MM.1S (cell line): ENCODE data around the gene MRPS10.

ENCODE experiments used
- DNase-seq: peaks from one replicate; pipeline ENCODE4 v3.0.0-alpha.2; 2015
- H2AFZ ChIP-seq: fragments of 300-600 bp; sonication (generic); 2 replicates; pipeline ENCODE4 v1.6.0; 2016; ENCODE audit warnings: antibody characterized with exemption, low read length
- H3F3A ChIP-seq: fragments of 300-600 bp; sonication (generic); 2 replicates; pipeline ENCODE4 v1.6.1; 2016; ENCODE audit warnings: mild to moderate bottlenecking, antibody characterized with exemption, low read length, moderate library complexity, mixed read lengths; ENCODE audit not compliant: insufficient read depth
- H3K27ac ChIP-seq: fragments of 300-600 bp; sonication (generic); 2 replicates; pipeline ENCODE4 v1.5.1; 2016; ENCODE audit warnings: mild to moderate bottlenecking, low read length
- H3K27me3 ChIP-seq: fragments of 300-600 bp; sonication (generic); replicated peaks from 2 replicates; pipeline ENCODE4 v1.6.0; 2016; ENCODE audit warnings: low read length; ENCODE audit not compliant: insufficient read depth
- H3K36me3 ChIP-seq: fragments of 300-600 bp; sonication (generic); replicated peaks from 2 replicates; pipeline ENCODE4 v1.6.1; 2016; ENCODE audit warnings: mild to moderate bottlenecking, low read length, mixed read lengths; ENCODE audit not compliant: insufficient read depth
- H3K4me1 ChIP-seq: fragments of 300-600 bp; sonication (generic); 2 replicates; pipeline ENCODE4 v1.6.1; 2016; ENCODE audit warnings: low read length, mixed read lengths
- H3K4me2 ChIP-seq: fragments of 300-600 bp; sonication (generic); 2 replicates; pipeline ENCODE4 v1.6.0; 2016; ENCODE audit warnings: low read depth, low read length
- H3K4me3 ChIP-seq: fragments of 300-600 bp; sonication (generic); 2 replicates; pipeline ENCODE4 v1.5.1; 2016; ENCODE audit warnings: low read length, mixed read lengths
- H3K79me2 ChIP-seq: fragments of 300-600 bp; sonication (generic); 2 replicates; pipeline ENCODE4 v1.6.1; 2016; ENCODE audit warnings: mixed run types, low read length, mixed read lengths
- H3K9ac ChIP-seq: fragments of 300-600 bp; sonication (generic); 2 replicates; pipeline ENCODE4 v1.6.1; 2016; ENCODE audit warnings: low read length, mixed read lengths
- H3K9me2 ChIP-seq: fragments of 300-600 bp; sonication (generic); replicated peaks from 2 replicates; pipeline ENCODE4 v1.6.1; 2016; ENCODE audit warnings: mild to moderate bottlenecking, low read length, mixed read lengths; ENCODE audit not compliant: insufficient read depth
- H3K9me3 ChIP-seq: fragments of 300-600 bp; sonication (generic); replicated peaks from 2 replicates; pipeline ENCODE4 v1.6.1; 2016; ENCODE audit warnings: mild to moderate bottlenecking, low read length, mixed read lengths; ENCODE audit not compliant: insufficient read depth
- H4K20me1 ChIP-seq: fragments of 300-600 bp; sonication (generic); 2 replicates; pipeline ENCODE4 v1.6.1; 2016; ENCODE audit warnings: mild to moderate bottlenecking, low read length, moderate library complexity, mixed read lengths; ENCODE audit not compliant: insufficient read depth
- EZH2 ChIP-seq: fragments of 300-600 bp; sonication (generic); optimal IDR thresholded peaks from 2 replicates; pipeline ENCODE3; 2017; ENCODE audit warnings: low read depth, mild to moderate bottlenecking, antibody characterized with exemption, low read length, mixed read lengths
- EZH2phosphoT487 ChIP-seq: fragments of 300-600 bp; sonication (generic); IDR thresholded peaks from 2 replicates; pipeline ENCODE4 v1.6.1; 2018; ENCODE audit warnings: antibody characterized with exemption, low read length
- TF ChIP-seq, protein P1 (sequence below): fragments of 300-600 bp; sonication (generic); IDR thresholded peaks from 2 replicates; pipeline ENCODE4 v1.5.1; 2016; ENCODE audit warnings: antibody characterized with exemption, low read length, mixed read lengths

MRPS10 gene

DNA sequence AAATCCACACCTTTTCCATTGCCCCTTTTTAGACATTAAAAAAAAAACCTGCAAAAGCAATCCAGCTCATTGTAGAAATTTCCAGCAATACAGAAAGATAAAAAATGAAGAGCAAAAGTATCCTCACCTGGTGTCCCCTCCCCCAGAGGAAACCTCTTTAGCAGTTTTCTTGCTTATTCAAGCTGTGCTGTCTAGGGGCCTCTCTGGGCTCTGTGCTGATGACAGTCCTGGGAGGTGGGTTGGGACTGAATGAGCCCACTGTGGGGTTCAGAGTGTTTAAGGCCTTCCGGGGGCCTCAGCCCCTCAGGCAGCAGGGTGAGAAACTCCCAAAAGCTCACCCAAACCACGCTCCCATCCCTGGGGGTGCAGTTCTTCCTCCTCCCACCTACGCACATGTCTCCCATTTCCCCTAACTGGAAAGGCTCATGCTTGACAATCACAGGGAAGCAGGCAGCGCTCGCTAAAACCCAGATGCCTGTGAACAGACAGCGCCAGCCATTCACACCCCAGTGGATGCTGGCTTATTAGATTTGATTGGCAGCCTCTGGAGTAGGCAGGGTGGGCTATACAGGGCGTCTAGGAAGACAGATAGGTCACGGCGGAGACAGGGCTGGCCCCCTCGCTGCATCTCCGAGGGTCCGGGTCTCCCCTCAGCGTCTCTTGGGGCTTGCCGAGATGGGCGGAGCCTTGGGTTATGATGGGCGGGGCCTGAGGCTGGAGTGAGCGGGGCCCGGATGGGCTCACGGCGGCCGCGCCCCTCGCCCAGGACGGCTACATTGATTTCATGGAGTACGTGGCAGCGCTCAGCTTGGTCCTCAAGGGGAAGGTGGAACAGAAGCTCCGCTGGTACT, 39.9 kb downstream of the MRPS10 start:
- Histone ChIP-seq H3F3A (no peaks in the 10 kb centered on the region), H3K27ac (no peak overlapping the region), H4K20me1 (no peaks in the 10 kb centered on the region), H3K9ac (no peak overlapping the region), H3K36me3 (no peaks in the 10 kb centered on the region), H3K27me3 (0 out of 2 replicates have a peak, but pooled peaks cover 7% of the 10 kb centered on the region), H3K9me2 (no peaks in the 10 kb centered on the region), H3K4me3 (no peak overlapping the region), H3K4me2 (no peak overlapping the region), H2AFZ (no peak overlapping the region), H3K79me2 (no peaks in the 10 kb centered on the region), H3K4me1 (no peaks in the 10 kb centered on the region), H3K9me3 (no peaks in the 10 kb centered on the region)
- DNase-seq: no peak
- TF ChIP-seq, protein P1, sequence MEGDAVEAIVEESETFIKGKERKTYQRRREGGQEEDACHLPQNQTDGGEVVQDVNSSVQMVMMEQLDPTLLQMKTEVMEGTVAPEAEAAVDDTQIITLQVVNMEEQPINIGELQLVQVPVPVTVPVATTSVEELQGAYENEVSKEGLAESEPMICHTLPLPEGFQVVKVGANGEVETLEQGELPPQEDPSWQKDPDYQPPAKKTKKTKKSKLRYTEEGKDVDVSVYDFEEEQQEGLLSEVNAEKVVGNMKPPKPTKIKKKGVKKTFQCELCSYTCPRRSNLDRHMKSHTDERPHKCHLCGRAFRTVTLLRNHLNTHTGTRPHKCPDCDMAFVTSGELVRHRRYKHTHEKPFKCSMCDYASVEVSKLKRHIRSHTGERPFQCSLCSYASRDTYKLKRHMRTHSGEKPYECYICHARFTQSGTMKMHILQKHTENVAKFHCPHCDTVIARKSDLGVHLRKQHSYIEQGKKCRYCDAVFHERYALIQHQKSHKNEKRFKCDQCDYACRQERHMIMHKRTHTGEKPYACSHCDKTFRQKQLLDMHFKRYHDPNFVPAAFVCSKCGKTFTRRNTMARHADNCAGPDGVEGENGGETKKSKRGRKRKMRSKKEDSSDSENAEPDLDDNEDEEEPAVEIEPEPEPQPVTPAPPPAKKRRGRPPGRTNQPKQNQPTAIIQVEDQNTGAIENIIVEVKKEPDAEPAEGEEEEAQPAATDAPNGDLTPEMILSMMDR: no peak
- TF ChIP-seq EZH2phosphoT487 (no peak), EZH2 (no peak)

DNA sequence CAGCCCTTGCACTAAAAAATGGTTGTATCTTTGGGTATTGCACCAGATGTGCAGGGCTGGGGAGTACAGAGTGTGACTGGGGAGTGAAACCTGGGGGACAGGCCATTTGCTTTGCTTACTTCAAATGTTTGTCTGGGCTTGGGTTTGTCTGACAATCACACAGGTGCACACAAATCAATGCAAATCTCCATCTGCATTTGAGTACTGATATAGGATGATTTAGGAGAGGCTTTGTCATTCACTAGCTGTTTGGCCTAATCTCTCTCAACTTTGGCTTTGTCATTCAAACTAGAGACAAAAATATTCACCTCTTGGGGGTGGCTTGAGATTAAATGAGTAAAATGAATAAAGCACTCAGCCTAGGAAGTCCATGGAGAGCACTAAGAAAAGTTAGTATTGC, 40.7 kb downstream of the MRPS10 start:
- no peaks in the 10 kb centered on the region for H3K9me3 ChIP-seq
- no peaks in the 10 kb centered on the region for H3K79me2 ChIP-seq
- no peak overlapping the region for H3K4me3 ChIP-seq
- no peaks in the 10 kb centered on the region for H3K9me2 ChIP-seq
- no peaks in the 10 kb centered on the region for H3K36me3 ChIP-seq
- H3K27me3 ChIP-seq: 0 out of 2 replicates have a peak, but pooled peaks cover 7% of the 10 kb centered on the region
- no peak overlapping the region for H2AFZ ChIP-seq
- H3K4me2 ChIP-seq: no peak overlapping the region
- H3F3A ChIP-seq: no peaks in the 10 kb centered on the region
- H3K4me1 ChIP-seq: no peaks in the 10 kb centered on the region
- H4K20me1 ChIP-seq: no peaks in the 10 kb centered on the region
- no peak for TF ChIP-seq EZH2
- TF ChIP-seq, protein P1: no peak
- no peak for TF ChIP-seq EZH2phosphoT487
- H3K27ac ChIP-seq: no peak overlapping the region
- no peak overlapping the region for H3K9ac ChIP-seq
- no peak for DNase-seq

DNA sequence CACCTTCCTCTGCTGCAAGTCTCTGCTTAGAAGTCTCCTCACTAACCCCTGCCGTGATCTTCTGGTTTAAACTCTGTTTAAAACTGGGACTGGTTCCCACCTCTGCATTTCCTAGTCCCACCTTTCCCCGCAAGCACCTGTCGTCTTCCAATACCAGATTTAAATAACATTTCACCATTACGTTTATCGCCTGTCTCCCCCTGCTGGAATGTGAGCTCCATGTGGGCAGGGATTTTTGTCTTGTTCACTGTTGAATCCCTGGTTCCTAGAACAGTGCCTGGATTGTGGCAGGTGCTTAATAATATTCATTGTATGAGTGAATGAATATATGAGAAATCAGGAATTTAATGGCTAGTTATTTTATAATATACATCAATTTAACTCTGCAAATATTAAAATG, 41.8 kb downstream of the MRPS10 start:
- Histone ChIP-seq H3K4me2 (no peak overlapping the region), H3K9ac (no peak overlapping the region), H3K9me2 (no peaks in the 10 kb centered on the region), H3K27ac (no peak overlapping the region), H3K79me2 (no peaks in the 10 kb centered on the region), H4K20me1 (no peaks in the 10 kb centered on the region), H3K36me3 (no peaks in the 10 kb centered on the region), H2AFZ (no peak overlapping the region), H3K4me3 (no peak overlapping the region), H3K4me1 (no peaks in the 10 kb centered on the region), H3K9me3 (no peaks in the 10 kb centered on the region), H3F3A (no peaks in the 10 kb centered on the region), H3K27me3 (0 out of 2 replicates have a peak, but pooled peaks cover 7% of the 10 kb centered on the region)
- TF ChIP-seq EZH2: no peak
- TF ChIP-seq EZH2phosphoT487: no peak
- no peak for DNase-seq

DNA sequence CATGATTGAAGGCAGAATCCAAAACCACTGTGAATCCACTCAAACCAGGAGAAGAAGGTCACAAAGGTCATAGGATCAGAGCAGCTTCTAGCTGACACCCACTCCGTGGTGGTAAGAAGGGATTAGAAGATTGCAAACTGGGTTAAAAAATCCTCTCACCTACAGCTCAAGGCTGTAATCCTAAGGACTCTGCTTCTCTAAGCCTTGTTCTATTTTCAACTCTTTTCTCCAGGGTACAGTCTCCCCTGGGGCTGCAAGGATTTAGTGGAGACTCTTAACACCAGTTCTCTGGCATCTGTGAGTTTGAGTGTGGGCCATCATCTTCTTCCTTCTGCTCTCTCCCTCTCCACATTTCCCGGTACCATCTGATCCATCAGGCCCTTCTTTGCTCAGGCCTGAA, 44.6 kb downstream of the MRPS10 start, which contains the start of gene GUCA1A:
Gene GUCA1A, plus strand, starts transcription at position 264 of the 400 bp plus-strand sequence. CDS start 250 bp downstream, outside the sequence.
- no peak for TF ChIP-seq EZH2phosphoT487
- TF ChIP-seq, protein P1: no peak
- TF ChIP-seq EZH2: no peak
- H3K27ac ChIP-seq: no peak within 1 kb of the TSS
- no peak within 1 kb of the TSS for H2AFZ ChIP-seq

More for the DNA sequence above, 44.6 kb downstream of the MRPS10 start, which contains the start of gene GUCA1A:
- no peaks in the 10 kb centered on the region for H3K36me3 ChIP-seq
- H3F3A ChIP-seq: no peaks in the 10 kb centered on the region
- no peak within 1 kb of the TSS for H3K4me3 ChIP-seq
- H3K27me3 ChIP-seq: no peaks in the 10 kb centered on the region
- no peaks in the 10 kb centered on the region for H3K79me2 ChIP-seq
- H3K4me1 ChIP-seq: no peaks in the 10 kb centered on the region
- H3K4me2 ChIP-seq: no peak within 1 kb of the TSS
- H3K9me2 ChIP-seq: no peaks in the 10 kb centered on the region
- no peaks in the 10 kb centered on the region for H4K20me1 ChIP-seq
- no peaks in the 10 kb centered on the region for H3K9me3 ChIP-seq
- no peak for DNase-seq
- H3K9ac ChIP-seq: no peak within 1 kb of the TSS
